Trophoblast cell (in vitro differentiated cells and primary cell): ENCODE data around the gene C16orf74. TPM values are rescaled to one million over a fixed set of nuclear protein-coding genes. Genes with fewer than 3 reads are reported as not detected.

Experiments
- DNase-seq, 2 donors: peaks; one replicate each; pipeline ENCODE4 v3.0.0-alpha.2; 2016
- H2AFZ ChIP-seq: 2 replicates; pipeline ENCODE4 v1.6.1; 2013; ENCODE audit warnings: low read length, moderate library complexity, mild to moderate bottlenecking; ENCODE audit not compliant: insufficient read depth, poor library complexity
- H2AK5ac ChIP-seq: 2 replicates; pipeline ENCODE4 v1.6.1; 2013; ENCODE audit warnings: mild to moderate bottlenecking, low read length
- H2BK120ac ChIP-seq: 2 replicates; pipeline ENCODE4 v1.6.1; 2013; ENCODE audit warnings: low read length, mild to moderate bottlenecking, moderate library complexity; ENCODE audit not compliant: insufficient read depth, poor library complexity
- H2BK12ac ChIP-seq: 2 replicates; pipeline ENCODE4 v1.6.1; 2013; ENCODE audit warnings: mild to moderate bottlenecking, low read length, moderate library complexity
- H2BK5ac ChIP-seq: 2 replicates; pipeline ENCODE4 v1.6.1; 2013; ENCODE audit warnings: low read length, low read depth, moderate library complexity, mild to moderate bottlenecking; ENCODE audit not compliant: poor library complexity
- H3K14ac ChIP-seq: 2 replicates; pipeline ENCODE4 v1.6.1; 2013; ENCODE audit warnings: mild to moderate bottlenecking, low read length
- H3K18ac ChIP-seq: 2 replicates; pipeline ENCODE4 v1.6.1; 2013; ENCODE audit warnings: mild to moderate bottlenecking, low read length
- H3K23ac ChIP-seq: 2 replicates; pipeline ENCODE4 v1.6.1; 2013; ENCODE audit warnings: low read length
- H3K27ac ChIP-seq: 2 replicates; pipeline ENCODE4 v1.5.1; 2013; ENCODE audit warnings: low read depth, mild to moderate bottlenecking, inconsistent platforms, low read length, moderate library complexity
- H3K27me3 ChIP-seq: 2 replicates; pipeline ENCODE4 v1.6.1; 2013; ENCODE audit warnings: inconsistent platforms, mild to moderate bottlenecking, low read length, moderate library complexity; ENCODE audit not compliant: insufficient read depth
- H3K36me3 ChIP-seq, 2 experiments: 1 replicate in 1 of 2; 2 replicates in 1 of 2; pipeline ENCODE4 v1.6.1; 2013; ENCODE audit warnings: low read length in 2 of 2, mild to moderate bottlenecking in 2 of 2, moderate library complexity in 1 of 2; ENCODE audit not compliant: insufficient read depth in 2 of 2, control insufficient read depth in 1 of 2
- H3K4ac ChIP-seq: 2 replicates; pipeline ENCODE4 v1.6.1; 2013; ENCODE audit warnings: low read depth, mild to moderate bottlenecking, low read length, moderate library complexity
- H3K4me1 ChIP-seq, 2 experiments: 1 replicate in 1 of 2; 2 replicates in 1 of 2; pipeline ENCODE4 v1.6.1; 2013; ENCODE audit warnings: low read length in 2 of 2, mild to moderate bottlenecking in 2 of 2, moderate library complexity in 1 of 2; ENCODE audit not compliant: insufficient read depth in 2 of 2, control insufficient read depth in 1 of 2
- H3K4me2 ChIP-seq: 2 replicates; pipeline ENCODE4 v1.6.1; 2013; ENCODE audit warnings: inconsistent platforms, mild to moderate bottlenecking, low read length, moderate library complexity
- H3K4me3 ChIP-seq: 2 replicates; pipeline ENCODE4 v1.5.1; 2013; ENCODE audit warnings: mild to moderate bottlenecking, low read depth, low read length, inconsistent platforms
- H3K79me1 ChIP-seq: one replicate; pipeline ENCODE4 v1.6.1; 2013; ENCODE audit warnings: low read length
- H3K79me2 ChIP-seq: 2 replicates; pipeline ENCODE4 v1.6.1; 2013; ENCODE audit warnings: low read length, mild to moderate bottlenecking; ENCODE audit not compliant: control insufficient read depth, insufficient read depth, poor library complexity
- H3K9ac ChIP-seq: 2 replicates; pipeline ENCODE4 v1.6.1; 2013; ENCODE audit warnings: mild to moderate bottlenecking, low read length
- H3K9me3 ChIP-seq: 2 replicates; pipeline ENCODE4 v1.6.1; 2013; ENCODE audit warnings: low read depth, mild to moderate bottlenecking, control low read depth, inconsistent platforms, low read length; ENCODE audit not compliant: insufficient read depth
- H4K12ac ChIP-seq: 2 replicates; pipeline ENCODE4 v1.6.1; 2013; ENCODE audit warnings: low read depth, mild to moderate bottlenecking, low read length, moderate library complexity
- H4K8ac ChIP-seq: 2 replicates; pipeline ENCODE4 v1.6.1; 2013; ENCODE audit warnings: low read depth, mild to moderate bottlenecking, low read length, moderate library complexity
- H4K91ac ChIP-seq: one replicate; pipeline ENCODE4 v1.6.1; 2013; ENCODE audit warnings: low read depth, mild to moderate bottlenecking, low read length, moderate library complexity
- WGBS: extraction: QIAGEN DNeasy Blood & Tissue Kit; methylation state at CpG from one replicate; pipeline ENCODE4 v1.1.7; 2013; ENCODE audit warnings: missing lambda C conversion rate; ENCODE audit not compliant: insufficient read length, insufficient coverage; ENCODE audit errors: extremely low coverage; 5-methylcytosine and 5-hydroxymethylcytosine counted together
- polyA plus RNA-seq: library from polyadenylated mRNA; stranded (reverse); fragments of 200-250 nt; gene quantifications from 2 replicates; pipeline ENCODE4 v1.2.3, GENCODE V29; 2013

C16orf74 gene
- polyA plus RNA-seq: 23.7 and 24.1 TPM in 2 replicates

GRCh38 chr16:85750827-85751697, at the start of gene C16orf74:
Gene C16orf74 (minus strand): TSS chr16:85751096. CDS start chr16:85735217, 15,879 bp downstream.
- peak within 1 kb of the TSS; percentile 32 for H2AFZ ChIP-seq
- peak within 1 kb of the TSS; percentile 69 for H4K8ac ChIP-seq
- peak within 1 kb of the TSS; percentile 64 for H3K4me3 ChIP-seq
- H3K23ac ChIP-seq: no peak within 1 kb of the TSS
- peak; percentile 62 to 82 for DNase-seq
- peak within 1 kb of the TSS; percentile 35 for H3K18ac ChIP-seq
- peak within 1 kb of the TSS; percentile 90 for H3K4me2 ChIP-seq
- H3K79me2 ChIP-seq: peaks cover 3% of the 10 kb centered on the region
- H2BK120ac ChIP-seq: peak within 1 kb of the TSS; percentile 70
- H3K27me3 ChIP-seq: peaks cover 5% of the 10 kb centered on the region
- peak within 1 kb of the TSS; percentile 48 for H4K91ac ChIP-seq
- peaks cover 5% of the 10 kb centered on the region for H3K9me3 ChIP-seq
- H2BK5ac ChIP-seq: peak within 1 kb of the TSS; percentile 24
- no CpG with 5 or more reads among the region's 96 CpGs for WGBS
- H3K79me1 ChIP-seq: peaks cover 10% of the 10 kb centered on the region
- H3K4ac ChIP-seq: peak within 1 kb of the TSS; percentile 1
- peak within 1 kb of the TSS; percentile 11 for H3K27ac ChIP-seq
- no peak within 1 kb of the TSS for H2BK12ac ChIP-seq
- H3K4me1 ChIP-seq: peaks cover 11 to 31% of the 10 kb centered on the region in 2 experiments
- H3K14ac ChIP-seq: peak within 1 kb of the TSS; percentile 69
- peak within 1 kb of the TSS; percentile 43 for H3K9ac ChIP-seq
- no peak within 1 kb of the TSS for H2AK5ac ChIP-seq
- peak within 1 kb of the TSS; percentile 49 for H4K12ac ChIP-seq
- no peaks in the 10 kb centered on the region for H3K36me3 ChIP-seq

DNA sequence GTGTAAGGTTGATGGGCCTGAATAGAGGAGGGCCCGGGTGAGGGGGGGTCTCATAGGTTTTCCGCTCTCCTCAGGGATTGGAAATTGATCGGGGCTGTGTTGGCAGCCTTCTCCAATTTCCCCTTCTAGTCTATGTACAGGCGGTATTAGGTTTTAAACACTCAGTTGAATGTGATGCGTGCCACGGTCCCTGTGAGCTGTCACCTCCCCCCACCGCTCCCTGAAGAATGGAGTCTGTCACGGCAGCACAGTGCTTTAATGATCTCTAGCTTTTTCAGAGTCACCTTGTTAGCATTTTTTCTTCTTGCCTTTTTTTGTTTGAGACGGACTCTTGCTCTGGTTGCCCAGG, 49.4 kb upstream of the C16orf74 start:
- no peaks in the 10 kb centered on the region for H3K9me3 ChIP-seq
- peaks cover 12% of the 10 kb centered on the region for H3K79me1 ChIP-seq
- H3K27me3 ChIP-seq: no peaks in the 10 kb centered on the region
- H3K4me3 ChIP-seq: peak overlapping the region; percentile 99
- peaks cover 0 to 10% of the 10 kb centered on the region in 2 experiments for H3K4me1 ChIP-seq
- H3K36me3 ChIP-seq: peaks cover 33 to 51% of the 10 kb centered on the region in 2 experiments
- peak overlapping the region; percentile 99 for H4K8ac ChIP-seq
- no peak overlapping the region for H3K23ac ChIP-seq
- H2BK5ac ChIP-seq: no peak overlapping the region
- WGBS: no CpG with 5 or more reads among the region's 9 CpGs
- no peak overlapping the region for H3K27ac ChIP-seq
- no peak overlapping the region for H2BK12ac ChIP-seq
- no peak overlapping the region for H2AK5ac ChIP-seq
- no peak overlapping the region for H2AFZ ChIP-seq
- no peak overlapping the region for H4K91ac ChIP-seq
- H3K9ac ChIP-seq: peak overlapping the region; percentile 87
- H3K79me2 ChIP-seq: peaks cover 22% of the 10 kb centered on the region
- H4K12ac ChIP-seq: peak overlapping the region; percentile 35
- peak in 1 of 2 donors; percentile 21 for DNase-seq
- peak overlapping the region; percentile 93 for H3K4me2 ChIP-seq
- peak overlapping the region; percentile 99 for H3K4ac ChIP-seq
- H2BK120ac ChIP-seq: no peak overlapping the region
- peak overlapping the region; percentile 98 for H3K14ac ChIP-seq
- H3K18ac ChIP-seq: no peak overlapping the region

- H3K36me3 ChIP-seq: peaks cover 31 to 51% of the 10 kb centered on the region in 2 experiments
- H2AFZ ChIP-seq: peak within 1 kb of the TSS; percentile 96
- WGBS: no CpG with 5 or more reads among the region's 87 CpGs
- peak within 1 kb of the TSS; percentile 98 for H4K91ac ChIP-seq
- peak; percentile 89 to 94 for DNase-seq
- H3K27ac ChIP-seq: peak within 1 kb of the TSS; percentile 77
- peak within 1 kb of the TSS; percentile 99 for H3K4me3 ChIP-seq
- no peak within 1 kb of the TSS for H3K23ac ChIP-seq
- H4K12ac ChIP-seq: peak within 1 kb of the TSS; percentile 97
- no peak within 1 kb of the TSS for H2BK12ac ChIP-seq
- H3K79me1 ChIP-seq: peaks cover 12% of the 10 kb centered on the region
- H4K8ac ChIP-seq: peak within 1 kb of the TSS; percentile 99
- peak within 1 kb of the TSS; percentile 98 for H3K14ac ChIP-seq
- H2AK5ac ChIP-seq: peak within 1 kb of the TSS; percentile 91
- H3K4ac ChIP-seq: peak within 1 kb of the TSS; percentile 99
- peak within 1 kb of the TSS; percentile 89 for H2BK5ac ChIP-seq
- H3K9me3 ChIP-seq: no peaks in the 10 kb centered on the region
- H3K4me1 ChIP-seq: peaks cover 0 to 10% of the 10 kb centered on the region in 2 experiments
- H2BK120ac ChIP-seq: peak within 1 kb of the TSS; percentile 91
- peak within 1 kb of the TSS; percentile 98 for H3K18ac ChIP-seq
- H3K4me2 ChIP-seq: peak within 1 kb of the TSS; percentile 94
- H3K79me2 ChIP-seq: peaks cover 22% of the 10 kb centered on the region
- no peaks in the 10 kb centered on the region for H3K27me3 ChIP-seq
- H3K9ac ChIP-seq: peak within 1 kb of the TSS; percentile 97
Observed at GRCh38 chr16:85799497-85800320, 48.8 kb upstream of the C16orf74 start, which contains the start of the genes COX4I1 and EMC8. Gene COX4I1 (plus strand): TSS chr16:85799695. CDS start chr16:85801206, 1,511 bp downstream. Gene EMC8 (minus strand): TSS chr16:85799544. CDS start chr16:85799295, 249 bp downstream.

DNA sequence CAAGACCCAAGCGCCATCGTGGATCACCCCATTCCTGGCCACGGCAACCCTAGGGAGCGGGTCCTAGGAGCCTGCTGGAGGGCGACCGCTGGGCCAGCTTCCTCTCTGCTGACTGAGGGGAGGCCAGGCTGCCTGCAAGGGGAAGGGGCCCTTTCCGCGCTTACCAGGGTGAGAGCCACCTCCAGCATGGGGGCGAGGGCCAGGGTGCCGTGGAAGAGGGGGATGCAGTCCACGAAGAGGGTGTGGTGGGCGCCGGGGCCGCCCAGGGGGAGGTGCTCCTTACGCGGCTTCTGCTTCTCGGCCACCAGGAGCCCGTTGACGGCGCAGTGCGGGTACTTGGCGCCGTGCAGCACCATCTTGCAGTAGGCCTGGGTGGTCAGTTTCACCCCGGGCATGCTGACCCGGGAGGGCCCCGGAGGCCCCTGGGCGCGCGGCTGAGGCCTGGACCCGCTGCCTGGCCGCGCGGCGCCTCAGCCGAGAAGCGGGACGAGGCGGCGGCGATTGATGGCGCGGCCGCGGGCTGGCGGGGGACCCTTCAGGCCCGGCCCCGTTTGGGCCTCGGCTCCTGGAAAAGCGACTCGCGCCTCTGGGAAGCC, 48.1 kb upstream of the C16orf74 start:
- WGBS: no CpG with 5 or more reads among the region's 51 CpGs
- Histone ChIP-seq H2BK5ac (peak overlapping the region; percentile 74), H4K12ac (peak overlapping the region; percentile 90), H3K4me2 (peak overlapping the region; percentile 94), H2BK12ac (no peak overlapping the region), H3K27me3 (no peaks in the 10 kb centered on the region), H3K79me2 (peaks cover 22% of the 10 kb centered on the region), H3K14ac (peak overlapping the region; percentile 60), H3K18ac (peak overlapping the region; percentile 87), H4K8ac (peak overlapping the region; percentile 96), H3K4me3 (peak overlapping the region; percentile 99), H3K9me3 (no peaks in the 10 kb centered on the region), H3K4ac (peak overlapping the region; percentile 78), H3K27ac (peak overlapping the region; percentile 58), H3K79me1 (peaks cover 12% of the 10 kb centered on the region), H2AK5ac (peak overlapping the region; percentile 17), H3K4me1 (peaks cover 0 to 10% of the 10 kb centered on the region in 2 experiments), H3K9ac (peak overlapping the region; percentile 97), H3K36me3 (peaks cover 33 to 52% of the 10 kb centered on the region in 2 experiments), H2BK120ac (peak overlapping the region; percentile 81), H3K23ac (no peak overlapping the region), H4K91ac (peak overlapping the region; percentile 89), H2AFZ (peak overlapping the region; percentile 68)
- peak; percentile 17 to 43 for DNase-seq
